Vagina (tissue), 2 donors: Measurements from ENCODE around the gene CRYZL1. TPM values are rescaled to one million over a fixed set of nuclear protein-coding genes. Genes with fewer than 3 reads are reported as not detected.

Source experiments
- DNase-seq, 2 donors: peaks; one replicate each; pipeline ENCODE4 v3.0.0-alpha.2; 2017; ENCODE audit errors: extremely low spot score in 2 of 2
- H3K27ac ChIP-seq: fragments of 200-600 bp; sonication (generic); one replicate; pipeline ENCODE4 v1.5.1; 2019
- H3K27me3 ChIP-seq: fragments of 200-600 bp; sonication (generic); one replicate; pipeline ENCODE4 v1.5.1; 2019
- H3K36me3 ChIP-seq, 2 donors: fragments of 200-600 bp; sonication (generic); one replicate each; pipeline ENCODE4 v1.5.1; 2017 to 2019
- H3K4me1 ChIP-seq: fragments of 200-600 bp; sonication (generic); one replicate; pipeline ENCODE4 v1.5.1; 2019
- H3K4me3 ChIP-seq, 2 donors: fragments of 200-600 bp; sonication (generic); 1 replicate in 1 of 2; 2 replicates in 1 of 2; pipeline ENCODE4 v1.5.1; 2016 to 2019
- H3K9me3 ChIP-seq: fragments of 200-600 bp; sonication (generic); one replicate; pipeline ENCODE4 v1.5.1; 2019
- CTCF ChIP-seq, 3 experiments: fragments of 450-650 bp in 2 of 3; fragments of 200-600 bp in 1 of 3; sonication (generic) in 1 of 3; IDR thresholded peaks; one replicate each; pipeline ENCODE4 v1.5.1; 2017 to 2019; ENCODE audit warnings: antibody characterized with exemption in 3 of 3, mild to moderate bottlenecking in 2 of 3, moderate library complexity in 2 of 3
- POLR2A ChIP-seq, 2 donors: fragments of 450-650 bp; IDR thresholded peaks; one replicate each; pipeline ENCODE4 v1.6.1; 2017; ENCODE audit warnings: antibody characterized with exemption in 2 of 2, mild to moderate bottlenecking in 2 of 2, moderate library complexity in 2 of 2
- POLR2AphosphoS5 ChIP-seq, 2 donors: sonication (generic); formaldehyde crosslinking; IDR thresholded peaks; one replicate each; pipeline ENCODE4 v1.9.0; 2017; ENCODE audit warnings: antibody characterized with exemption in 2 of 2, mild to moderate bottlenecking in 2 of 2, low read depth in 1 of 2; ENCODE audit not compliant: insufficient read depth in 1 of 2
- intact Hi-C: fragments of 100-400 bp; cut with DNase I; formaldehyde crosslinking; loops from one replicate; pipeline ENCODE4 v1.15.1; 2023
- total RNA-seq: library from RNA; depleted of rRNA; stranded (reverse); fragments of >200 nt; gene quantifications from one replicate; pipeline ENCODE4 v1.2.3, GENCODE V29; 2016

Gene CRYZL1
- total RNA-seq, 1 donor from 2014 or later = 56.2 TPM

- Histone ChIP-seq H3K27ac (no peak overlapping the region), H3K9me3 (no peaks in the 10 kb centered on the region), H3K4me1 (no peaks in the 10 kb centered on the region), H3K27me3 (no peaks in the 10 kb centered on the region), H3K36me3 (peaks cover 0 to 38% of the 10 kb centered on the region in 2 donors), H3K4me3 (no peak overlapping the region)
- TF ChIP-seq CTCF (IDR thresholded peaks at IDR 0.05) (no peak), POLR2AphosphoS5 (IDR thresholded peaks at IDR 0.05; ENCODE audit: insufficient read depth in 1 of 2, low read depth in 1 of 2) (no peak), POLR2A (IDR thresholded peaks at IDR 0.05) (no peak)
- intact Hi-C loops = no loop called here
- DNase-seq = no peak
These were observed 30.4 kb downstream of the CRYZL1 start for GRCh38 chr21:33611006-33611744.

GRCh38 chr21:33608559-33608958 lies 33.0 kb downstream of the CRYZL1 start:
- no peak for DNase-seq
- intact Hi-C loops = no loop called here
- TF ChIP-seq POLR2A (IDR thresholded peaks at IDR 0.05) (no peak), POLR2AphosphoS5 (IDR thresholded peaks at IDR 0.05; ENCODE audit: insufficient read depth in 1 of 2, low read depth in 1 of 2) (no peak), CTCF (IDR thresholded peaks at IDR 0.05) (no peak)
- peaks cover 0 to 40% of the 10 kb centered on the region in 2 donors for H3K36me3 ChIP-seq
- H3K4me1 ChIP-seq = no peaks in the 10 kb centered on the region
- no peak overlapping the region for H3K4me3 ChIP-seq
- no peak overlapping the region for H3K27ac ChIP-seq
- no peaks in the 10 kb centered on the region for H3K27me3 ChIP-seq
- no peaks in the 10 kb centered on the region for H3K9me3 ChIP-seq

- no peak overlapping the region for H3K27ac ChIP-seq
- peaks cover 0 to 53% of the 10 kb centered on the region in 2 donors for H3K36me3 ChIP-seq
- TF ChIP-seq POLR2A (IDR thresholded peaks at IDR 0.05) (no peak), CTCF (IDR thresholded peaks at IDR 0.05) (no peak), POLR2AphosphoS5 (IDR thresholded peaks at IDR 0.05; ENCODE audit: insufficient read depth in 1 of 2, low read depth in 1 of 2) (no peak)
- H3K27me3 ChIP-seq = no peaks in the 10 kb centered on the region
- no peaks in the 10 kb centered on the region for H3K4me1 ChIP-seq
- DNase-seq = no peak
- no peak overlapping the region for H3K4me3 ChIP-seq
- intact Hi-C loops = no loop called here
- no peaks in the 10 kb centered on the region for H3K9me3 ChIP-seq
These were observed 43.5 kb downstream of the CRYZL1 start for GRCh38 chr21:33598051-33598450.

- Histone ChIP-seq H3K27ac (peak within 1 kb of the TSS; percentile 85), H3K4me3 (peak within 1 kb of the TSS; percentile 61 to 70), H3K9me3 (no peaks in the 10 kb centered on the region), H3K4me1 (peaks cover 18% of the 10 kb centered on the region), H3K27me3 (no peaks in the 10 kb centered on the region), H3K36me3 (no peaks in the 10 kb centered on the region)
- intact Hi-C loops = no loop called here
- peak in 1 of 2 donors; percentile 89 for DNase-seq
- TF ChIP-seq CTCF (IDR thresholded peaks at IDR 0.05) = no peak
- peak in 1 of 2 donors; percentile 46 for TF ChIP-seq POLR2A (IDR thresholded peaks at IDR 0.05)
- peak; percentile 32 to 83 for TF ChIP-seq POLR2AphosphoS5 (IDR thresholded peaks at IDR 0.05; ENCODE audit: insufficient read depth in 1 of 2, low read depth in 1 of 2)
These were observed 52.8 kb downstream of the CRYZL1 start, which contains the start of gene DONSON for GRCh38 chr21:33588485-33589335. DONSON (minus strand) TSS chr21:33588684; CDS start chr21:33588641, 43 bp downstream.
